GM21576 (cell line): ENCODE data around the gene RIMBP3C.
"Not testable (repeated sequence)": the region's sequence is repeated elsewhere in the genome, so short reads cannot be mapped to it uniquely, and the experiment has no call there.

ENCODE experiments used
- ATAC-seq: cut with Tn5 transposase; IDR thresholded peaks from one replicate; pipeline ENCODE4 v1.9.1; 2021; ENCODE audit warnings: mild to moderate bottlenecking, moderate library complexity; ENCODE audit not compliant: unreplicated experiment

The RIMBP3C gene

GRCh38 chr22:21532863-21533648 lies 18.2 kb downstream of the RIMBP3C start:
- not testable (repeated sequence) for ATAC-seq

DNA sequence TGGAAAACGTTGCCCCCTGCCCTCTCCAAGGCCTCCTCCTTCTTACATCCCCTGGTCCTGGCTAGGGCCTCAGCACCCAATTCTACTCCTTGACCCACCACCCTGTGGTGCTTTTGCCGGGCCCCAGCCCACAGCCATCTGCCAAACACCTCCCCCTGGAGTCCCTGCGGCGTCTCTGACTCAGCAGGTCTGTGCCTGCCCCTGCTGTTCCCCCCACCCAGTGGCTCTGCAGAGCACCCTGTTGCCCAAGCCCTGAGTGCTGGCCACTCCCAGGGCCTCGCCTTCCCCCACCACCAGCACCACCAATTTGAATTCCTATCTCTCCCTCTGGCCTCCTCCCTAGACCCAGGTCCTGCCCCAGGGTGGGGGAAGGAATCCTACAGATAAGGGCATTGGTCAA lies 19.7 kb downstream of the RIMBP3C start:
- not testable (repeated sequence) for ATAC-seq

- not testable (repeated sequence) for ATAC-seq
Observed at GRCh38 chr22:21526705-21527500, 24.4 kb downstream of the RIMBP3C start.

- ATAC-seq, result peak; percentile 72
Observed at GRCh38 chr22:21516970-21517764, 34.1 kb downstream of the RIMBP3C start.

DNA sequence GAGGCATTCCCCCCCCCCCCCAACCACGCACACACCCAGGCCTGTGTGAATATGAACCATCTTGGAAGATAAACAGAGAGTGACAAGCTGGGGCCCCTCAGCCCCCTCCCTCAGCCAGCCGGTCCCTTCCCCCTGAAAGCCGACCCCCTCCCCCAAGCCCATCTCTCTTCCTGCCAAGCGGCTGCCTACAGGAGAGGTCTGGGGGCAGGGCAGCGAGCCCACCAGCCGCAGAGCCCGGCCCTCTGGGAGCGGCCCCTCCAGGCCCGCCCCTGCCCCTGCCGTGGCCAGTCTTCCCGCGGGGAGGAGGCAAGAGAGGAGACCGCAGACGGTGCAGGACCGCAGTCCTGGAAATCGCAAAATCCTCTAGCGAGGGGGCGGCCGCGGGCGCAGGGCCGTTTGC lies 34.7 kb downstream of the RIMBP3C start:
- not testable (repeated sequence) for ATAC-seq

DNA sequence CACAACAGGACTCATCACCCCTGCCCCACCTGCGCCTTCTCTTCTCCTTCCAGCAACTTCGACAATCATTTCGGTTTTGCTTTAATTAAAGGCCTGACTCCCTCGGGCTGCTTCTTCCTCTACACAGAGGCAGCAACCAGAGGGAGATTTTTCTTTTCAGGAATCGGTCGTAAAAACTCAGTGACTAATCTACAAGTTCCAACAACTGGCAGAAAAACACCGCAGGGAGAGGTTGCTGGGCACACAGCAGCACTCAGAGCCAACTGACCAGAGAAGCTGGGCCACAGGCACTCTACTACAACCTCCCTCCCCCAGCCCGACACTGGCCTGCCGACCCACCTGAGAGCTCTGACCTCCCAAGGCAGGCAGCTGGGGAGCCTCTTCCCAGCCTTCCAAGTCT lies 36.0 kb downstream of the RIMBP3C start:
- ATAC-seq, result not testable (repeated sequence)

DNA sequence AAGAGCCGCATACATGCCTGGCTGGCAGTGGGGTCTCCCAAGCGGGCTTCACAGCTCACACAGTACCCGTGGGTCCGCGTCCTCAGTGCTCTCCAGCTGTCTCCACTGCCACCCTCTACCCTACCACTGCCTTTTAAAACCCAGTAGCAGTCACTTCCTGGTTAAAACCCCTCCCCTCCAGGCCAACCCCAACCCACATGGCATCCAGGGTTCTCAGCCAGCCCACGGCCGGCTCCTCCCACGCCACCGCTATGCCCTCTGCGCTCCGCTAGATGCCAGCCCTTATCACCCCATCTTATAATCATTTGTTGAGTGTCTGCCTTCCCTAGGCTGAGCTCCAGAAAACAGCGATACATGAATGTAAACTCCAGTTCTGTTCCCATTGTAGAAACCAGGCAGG lies 37.1 kb downstream of the RIMBP3C start:
- not testable (repeated sequence) for ATAC-seq

- not testable (repeated sequence) for ATAC-seq
Observed at GRCh38 chr22:21512022-21512421, 39.2 kb downstream of the RIMBP3C start.

GRCh38 chr22:21510397-21510796 lies 40.9 kb downstream of the RIMBP3C start:
- not testable (repeated sequence) for ATAC-seq

DNA sequence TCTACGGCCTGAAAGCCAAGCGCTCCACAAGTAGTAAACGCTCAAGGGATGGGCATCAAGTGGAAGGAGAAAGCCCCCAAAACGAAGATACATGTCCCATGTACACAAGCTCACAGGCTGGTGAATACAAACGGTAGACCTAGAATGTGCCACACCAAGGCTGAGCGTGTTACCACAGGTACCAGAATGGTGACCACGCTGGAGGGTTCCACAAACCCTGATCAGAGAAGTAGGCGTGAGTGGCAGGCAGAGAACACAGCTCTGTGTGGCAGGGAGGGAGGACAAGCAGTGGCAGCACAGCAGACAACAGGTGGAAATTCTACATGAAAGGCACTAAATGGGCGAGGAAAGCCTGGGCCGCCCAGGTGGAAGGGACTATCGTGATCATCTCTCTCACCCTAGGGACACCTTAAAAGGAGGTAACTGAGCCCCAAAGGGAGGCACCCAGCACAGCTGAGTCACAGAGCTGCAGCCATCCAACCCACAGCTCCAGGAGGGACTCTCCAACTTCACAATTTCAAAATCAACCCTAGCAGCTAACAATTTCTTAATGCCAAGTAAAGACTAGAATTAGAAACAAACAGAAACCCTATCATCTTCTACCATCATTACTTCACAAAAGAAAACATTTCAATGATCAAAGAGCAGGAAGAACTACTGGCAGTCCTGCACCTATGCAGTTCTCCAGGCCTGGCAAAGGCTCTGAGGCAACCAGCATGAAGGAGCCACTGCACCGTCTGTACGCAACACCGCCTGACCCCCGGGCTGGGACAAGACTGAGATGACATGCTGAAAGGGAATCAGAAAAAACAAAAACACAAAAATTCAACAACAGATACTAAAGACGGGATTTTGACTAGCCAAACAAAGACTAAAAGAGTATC lies 51.4 kb downstream of the RIMBP3C start:
- ATAC-seq, result not testable (repeated sequence)

- not testable (repeated sequence) for ATAC-seq
Observed at GRCh38 chr22:21498489-21498888, 52.8 kb downstream of the RIMBP3C start.

- not testable (repeated sequence) for ATAC-seq
Observed at GRCh38 chr22:21497984-21498383, 53.3 kb downstream of the RIMBP3C start.
